ENCODE data around the gene HOXA3.

GRCh38 chr7:27162561-27163287, 10.3 kb upstream of the HOXA3 start:
- TF ChIP-seq EGR1 (IDR thresholded peaks at IDR 0.05; ENCODE audit: borderline replicate concordance, low read depth, low read length), result no peak
- no peak for TF ChIP-seq YY1 (IDR thresholded peaks at IDR 0.05; ENCODE audit: low read depth, low read length)
- TF ChIP-seq POLR2A (IDR thresholded peaks at IDR 0.05; ENCODE audit: control extremely low read depth in 1 of 2, low read depth in 2 of 2, low read length in 2 of 2), result no peak
- no peak for TF ChIP-seq JUND (IDR thresholded peaks at IDR 0.05; ENCODE audit: low read length)
- no peak for TF ChIP-seq CTCF (IDR thresholded peaks at IDR 0.05; ENCODE audit: control extremely low read depth in 1 of 3, insufficient read depth in 1 of 3, low read depth in 1 of 3, low read length in 3 of 3)
- no peak for TF ChIP-seq EZH2 (IDR thresholded peaks at IDR 0.05; ENCODE audit: low read depth, low read length, severe bottlenecking)
- no peak for TF ChIP-seq BACH1 (IDR thresholded peaks at IDR 0.05; ENCODE audit: low read length)
